Breast epithelium (tissue), 4 donors: Measurements from ENCODE around the gene NUTM2B. TPM values are rescaled to one million over a fixed set of nuclear protein-coding genes. Genes with fewer than 3 reads are reported as not detected.
"Not testable (repeated sequence)": the region's sequence is repeated elsewhere in the genome, so short reads cannot be mapped to it uniquely, and the experiment has no call there.

Source experiments
- DNase-seq, 2 donors: peaks; one replicate each; pipeline ENCODE4 v3.0.0-alpha.2; 2019; ENCODE audit warnings: low spot score in 2 of 2
- H3K27ac ChIP-seq, 2 donors: fragments of 200-600 bp; sonication (generic) in 1 of 2; one replicate each; pipeline ENCODE4 v1.5.1; 2016 to 2019; ENCODE audit warnings: mild to moderate bottlenecking in 1 of 2
- H3K27me3 ChIP-seq, 2 donors: fragments of 200-600 bp; sonication (generic) in 1 of 2; one replicate each; pipeline versions ENCODE4 v1.5.1 to v1.6.0; 2017 to 2019; ENCODE audit warnings: control low read depth in 1 of 2, mild to moderate bottlenecking in 1 of 2
- H3K36me3 ChIP-seq: fragments of 200-600 bp; one replicate; pipeline ENCODE4 v1.5.1; 2019
- H3K4me1 ChIP-seq, 2 donors: fragments of 200-600 bp; sonication (generic); one replicate each; pipeline ENCODE4 v1.5.1; 2016 to 2019; ENCODE audit warnings: control low read depth in 1 of 2
- H3K4me3 ChIP-seq, 3 donors: fragments of 200-600 bp; sonication (generic); 1 replicate in 2 of 3; 2 replicates in 1 of 3; pipeline ENCODE4 v1.5.1; 2016 to 2019; ENCODE audit warnings: mild to moderate bottlenecking in 3 of 3, moderate library complexity in 2 of 3
- H3K9me3 ChIP-seq, 2 donors: fragments of 200-600 bp; sonication (generic) in 1 of 2; one replicate each; pipeline ENCODE4 v1.5.1; 2016 to 2019; ENCODE audit warnings: control low read depth in 1 of 2
- intact Hi-C: fragments of 100-400 bp; cut with DNase I; formaldehyde crosslinking; loops from one replicate; pipeline ENCODE4 v1.15.1; 2023; ENCODE audit warnings: low total_unique reads
- total RNA-seq, 3 donors: library from RNA; depleted of rRNA; stranded (reverse); fragments of >200 nt; gene quantifications; one replicate each; pipeline ENCODE4 v1.1.0, GENCODE V29; 2016

The NUTM2B gene
- total RNA-seq, 3 donors from 2014 or later = 0.16 to 0.59 (median 0.33) TPM

GRCh38 chr10:79696596-79696995 is 6.4 kb upstream of the NUTM2B start:
- H3K9me3 ChIP-seq, H3K27ac ChIP-seq, DNase-seq, H3K27me3 ChIP-seq, H3K4me3 ChIP-seq, H3K36me3 ChIP-seq, intact Hi-C loops, H3K4me1 ChIP-seq: not testable (repeated sequence)

DNA sequence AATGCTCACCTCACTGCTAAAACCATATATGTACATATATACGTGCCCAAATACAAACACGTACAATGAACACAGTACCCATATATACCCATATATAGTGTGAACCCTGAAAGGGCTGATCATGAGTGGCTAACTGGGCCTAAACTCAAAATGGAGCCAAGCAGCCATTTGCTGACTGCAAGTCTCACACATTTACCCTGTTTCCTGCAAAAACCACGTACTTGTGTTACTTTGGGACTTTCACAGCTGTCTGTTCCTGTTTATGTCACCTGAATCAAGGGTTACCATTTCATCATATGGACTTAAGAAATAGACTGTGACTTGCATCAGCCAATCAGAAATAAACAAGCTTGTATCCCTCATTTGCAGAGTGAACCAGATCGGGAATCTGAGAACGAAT is 5.9 kb upstream of the NUTM2B start:
- H3K36me3 ChIP-seq, H3K27ac ChIP-seq, H3K9me3 ChIP-seq, intact Hi-C loops, H3K27me3 ChIP-seq, H3K4me1 ChIP-seq, DNase-seq, H3K4me3 ChIP-seq: not testable (repeated sequence)

GRCh38 chr10:79700381-79700944 is 2.6 kb upstream of the NUTM2B start:
- H3K27me3 ChIP-seq, H3K27ac ChIP-seq, intact Hi-C loops, H3K9me3 ChIP-seq, H3K4me3 ChIP-seq, DNase-seq, H3K4me1 ChIP-seq, H3K36me3 ChIP-seq: not testable (repeated sequence)

- not testable (repeated sequence) for H3K4me3 ChIP-seq
These were observed 4.0 kb downstream of the NUTM2B start for GRCh38 chr10:79707017-79707416.

DNA sequence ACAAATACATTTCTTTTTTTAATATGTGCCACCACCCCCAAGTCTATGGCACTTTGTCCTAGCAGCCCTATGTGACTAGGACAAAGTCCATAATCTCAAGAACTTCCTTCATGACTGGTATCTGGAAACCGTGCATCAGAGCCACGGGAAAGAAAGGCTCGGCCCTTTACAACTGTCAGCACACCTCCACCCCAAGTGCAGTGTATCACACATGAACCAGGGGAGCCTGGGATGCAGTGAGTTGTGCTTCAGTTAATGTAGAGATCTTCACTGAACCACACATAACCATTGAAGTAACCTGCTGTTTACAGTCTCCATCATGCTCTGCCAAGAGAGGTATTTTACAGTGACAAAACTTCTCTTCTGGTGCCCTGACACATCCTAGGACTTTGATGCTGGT is 11.9 kb downstream of the NUTM2B start:
- intact Hi-C loops, H3K4me1 ChIP-seq, H3K27me3 ChIP-seq: not testable (repeated sequence)

More at GRCh38 chr10:79707017-79707416, 4.0 kb downstream of the NUTM2B start:
- H3K4me1 ChIP-seq, H3K27ac ChIP-seq, H3K9me3 ChIP-seq, H3K27me3 ChIP-seq, intact Hi-C loops, H3K36me3 ChIP-seq, DNase-seq: not testable (repeated sequence)

GRCh38 chr10:79716917-79717579 is 14.0 kb downstream of the NUTM2B start:
- H3K4me1 ChIP-seq, H3K27me3 ChIP-seq, H3K9me3 ChIP-seq, H3K27ac ChIP-seq, intact Hi-C loops, H3K36me3 ChIP-seq, H3K4me3 ChIP-seq, DNase-seq: not testable (repeated sequence)

More for the DNA sequence above, 11.9 kb downstream of the NUTM2B start:
- not testable (repeated sequence) for H3K27ac ChIP-seq, H3K9me3 ChIP-seq, H3K4me3 ChIP-seq, H3K36me3 ChIP-seq, DNase-seq

DNA sequence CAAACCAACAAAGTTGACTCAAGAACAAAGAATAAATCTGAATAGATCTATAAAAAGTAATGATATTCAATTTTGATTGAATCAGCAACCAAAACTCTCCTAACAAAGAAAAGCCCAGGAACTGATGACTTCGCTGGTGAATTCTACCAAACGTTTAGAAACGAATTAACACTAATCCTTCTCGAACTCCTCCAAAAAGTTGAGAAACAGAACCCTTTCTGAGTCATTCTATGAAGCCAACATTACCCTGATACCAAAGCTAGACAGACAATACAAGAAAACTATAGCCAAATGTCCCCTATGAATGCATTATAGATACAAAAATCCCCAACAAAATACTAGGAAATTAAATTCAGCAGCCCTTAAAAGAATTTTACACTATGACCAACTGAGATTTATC is 17.0 kb downstream of the NUTM2B start:
- H3K9me3 ChIP-seq, H3K4me3 ChIP-seq, intact Hi-C loops, H3K4me1 ChIP-seq, DNase-seq, H3K36me3 ChIP-seq, H3K27ac ChIP-seq, H3K27me3 ChIP-seq: not testable (repeated sequence)

GRCh38 chr10:79726620-79727019 is 23.6 kb downstream of the NUTM2B start:
- H3K4me1 ChIP-seq, H3K27me3 ChIP-seq, H3K4me3 ChIP-seq, DNase-seq, H3K9me3 ChIP-seq, H3K27ac ChIP-seq, intact Hi-C loops, H3K36me3 ChIP-seq: not testable (repeated sequence)

GRCh38 chr10:79744844-79745243 is 41.8 kb downstream of the NUTM2B start:
- intact Hi-C loops, H3K4me1 ChIP-seq, H3K4me3 ChIP-seq, H3K9me3 ChIP-seq, DNase-seq, H3K27me3 ChIP-seq, H3K27ac ChIP-seq, H3K36me3 ChIP-seq: not testable (repeated sequence)

DNA sequence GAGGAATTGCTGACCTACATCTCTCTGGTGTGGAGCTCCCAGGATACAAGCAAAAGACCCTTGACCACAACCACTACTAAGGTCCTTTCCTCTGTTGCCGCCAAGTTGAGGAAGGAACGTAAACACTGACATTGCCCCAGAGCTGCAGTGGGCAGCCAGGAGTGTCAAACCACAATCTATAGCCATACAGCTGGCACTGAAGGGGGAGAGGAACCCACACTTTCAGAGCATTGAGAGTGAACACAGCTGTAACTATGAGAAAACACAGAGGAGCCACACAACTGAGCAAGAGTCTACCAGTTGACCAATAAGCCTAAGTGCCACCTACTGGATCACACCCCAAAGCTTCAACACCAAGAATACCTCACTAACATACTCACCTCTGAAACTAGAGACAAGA is 45.5 kb downstream of the NUTM2B start:
- H3K27me3 ChIP-seq, H3K27ac ChIP-seq, DNase-seq, H3K4me3 ChIP-seq, H3K9me3 ChIP-seq, intact Hi-C loops, H3K4me1 ChIP-seq, H3K36me3 ChIP-seq: not testable (repeated sequence)

DNA sequence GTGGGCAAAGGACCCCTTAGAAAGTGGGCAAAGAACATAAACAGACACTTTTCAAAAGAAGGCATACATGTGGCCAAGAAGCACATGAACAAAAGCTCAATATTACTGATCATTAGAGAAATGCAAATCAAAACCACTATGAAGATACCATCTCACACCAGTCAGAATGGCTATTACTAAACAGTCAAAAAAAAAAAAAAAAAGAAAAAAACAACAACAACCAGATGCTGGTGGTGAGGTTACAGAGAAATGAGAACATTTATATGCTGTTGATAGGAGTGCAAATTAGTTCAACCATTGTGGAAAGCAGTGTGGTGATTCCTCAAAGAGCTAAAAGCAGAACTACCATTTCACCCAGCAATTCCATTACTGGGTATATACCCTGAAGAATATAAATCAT is 50.6 kb downstream of the NUTM2B start:
- H3K27me3 ChIP-seq, DNase-seq, H3K9me3 ChIP-seq, H3K4me3 ChIP-seq, intact Hi-C loops, H3K36me3 ChIP-seq, H3K4me1 ChIP-seq, H3K27ac ChIP-seq: not testable (repeated sequence)

- H3K4me3 ChIP-seq, H3K36me3 ChIP-seq, H3K9me3 ChIP-seq, intact Hi-C loops, DNase-seq, H3K4me1 ChIP-seq, H3K27me3 ChIP-seq, H3K27ac ChIP-seq: not testable (repeated sequence)
These were observed 55.4 kb downstream of the NUTM2B start for GRCh38 chr10:79758297-79758993.
